Suprapubic skin (tissue), 4 donors: ENCODE results near the gene RNASEL.

Experiments
- CTCF ChIP-seq, 2 donors: fragments of 200-600 bp in 1 of 2; fragments of 450-650 bp in 1 of 2; sonication (generic) in 1 of 2; IDR thresholded peaks; one replicate each; pipeline ENCODE4 v1.5.1; 2016 to 2019; ENCODE audit warnings: antibody characterized with exemption in 2 of 2, mild to moderate bottlenecking in 1 of 2, moderate library complexity in 1 of 2
- EP300 ChIP-seq: sonication (generic); formaldehyde crosslinking; IDR thresholded peaks from one replicate; pipeline ENCODE4 v1.6.1; 2017; ENCODE audit warnings: antibody characterized with exemption
- POLR2A ChIP-seq, 2 donors: fragments of 450-650 bp; IDR thresholded peaks; one replicate each; pipeline ENCODE4 v1.6.1; 2017; ENCODE audit warnings: antibody characterized with exemption in 2 of 2, mild to moderate bottlenecking in 2 of 2, moderate library complexity in 2 of 2
- POLR2AphosphoS5 ChIP-seq, 3 donors: sonication (generic); formaldehyde crosslinking; IDR thresholded peaks; one replicate each; pipeline ENCODE4 v1.6.1; 2017; ENCODE audit warnings: antibody characterized with exemption in 3 of 3

GRCh38 chr1:182587666-182588499 lies 1.2 kb downstream of the RNASEL start:
- TF ChIP-seq CTCF (IDR thresholded peaks at IDR 0.05), result no peak
- TF ChIP-seq POLR2AphosphoS5 (IDR thresholded peaks at IDR 0.05), result no peak
- no peak for TF ChIP-seq EP300
- TF ChIP-seq POLR2A (IDR thresholded peaks at IDR 0.05), result no peak
